GM23338 (cell line): Measurements from ENCODE around the gene TBX19. TPM values are rescaled to one million over a fixed set of nuclear protein-coding genes. Genes with fewer than 3 reads are reported as not detected.

Experiments
- ATAC-seq: fragments of 200-7000 bp; cut with Tn5 transposase; 3 replicates; pipeline ENCODE4 v1.9.1; 2020
- DNase-seq: peaks from one replicate; pipeline ENCODE4 v3.0.0-alpha.2; 2015; ENCODE audit warnings: low spot score
- H2AFZ ChIP-seq: fragments of 200-600 bp; sonication (generic); 2 replicates; pipeline ENCODE4 v1.8.0; 2016; ENCODE audit warnings: antibody characterized with exemption, mild to moderate bottlenecking, moderate library complexity
- H3F3A ChIP-seq: fragments of 200-600 bp; sonication (generic); replicated peaks from 2 replicates; pipeline ENCODE4 v1.8.0; 2017; ENCODE audit warnings: antibody characterized with exemption, mixed run types, low read depth
- H3K27ac ChIP-seq: fragments of 200-600 bp; sonication (generic); 2 replicates; pipeline ENCODE4 v1.6.1; 2016; ENCODE audit warnings: low read depth
- H3K27me3 ChIP-seq: fragments of 200-600 bp; sonication (generic); 2 replicates; pipeline ENCODE4 v1.8.0; 2016; ENCODE audit warnings: mild to moderate bottlenecking, mixed run types, moderate library complexity; ENCODE audit not compliant: insufficient read depth
- H3K36me3 ChIP-seq: fragments of 200-600 bp; sonication (generic); 2 replicates; pipeline ENCODE4 v1.8.0; 2016; ENCODE audit warnings: mild to moderate bottlenecking; ENCODE audit not compliant: insufficient read depth
- H3K4me1 ChIP-seq: fragments of 200-600 bp; sonication (generic); 2 replicates; pipeline ENCODE4 v1.8.0; 2016; ENCODE audit warnings: mild to moderate bottlenecking, moderate library complexity; ENCODE audit not compliant: insufficient read depth
- H3K4me2 ChIP-seq: fragments of 200-600 bp; sonication (generic); 2 replicates; pipeline ENCODE4 v1.7.1; 2017; ENCODE audit warnings: mixed run types
- H3K4me3 ChIP-seq: fragments of 200-600 bp; sonication (generic); 2 replicates; pipeline ENCODE4 v1.6.1; 2016; ENCODE audit warnings: mixed run types
- H3K79me2 ChIP-seq: fragments of 200-600 bp; sonication (generic); replicated peaks from 2 replicates; pipeline ENCODE4 v1.8.0; 2017; ENCODE audit warnings: mild to moderate bottlenecking; ENCODE audit not compliant: insufficient read depth
- H3K9me2 ChIP-seq: fragments of 200-600 bp; sonication (generic); 2 replicates; pipeline ENCODE4 v1.8.0; 2017; ENCODE audit not compliant: insufficient read depth
- H4K20me1 ChIP-seq: fragments of 200-600 bp; sonication (generic); replicated peaks from 2 replicates; pipeline ENCODE4 v1.8.0; 2017; ENCODE audit warnings: mild to moderate bottlenecking; ENCODE audit not compliant: insufficient read depth
- H3K27ac Mint-ChIP-seq: 2 replicates; pipeline ENCODE4 v1.8.0; 2020; ENCODE audit warnings: inconsistent platforms, mild to moderate bottlenecking, moderate library complexity, mixed read lengths
- H3K27me3 Mint-ChIP-seq: 3 replicates; pipeline ENCODE4 v1.8.0; 2022; ENCODE audit warnings: low read depth, mild to moderate bottlenecking, moderate library complexity, mixed read lengths, inconsistent platforms; ENCODE audit not compliant: insufficient read depth, poor library complexity
- H3K36me3 Mint-ChIP-seq: 3 replicates; pipeline ENCODE4 v1.8.0; 2021; ENCODE audit warnings: low read depth, mild to moderate bottlenecking, inconsistent platforms, moderate library complexity, mixed read lengths
- H3K4me1 Mint-ChIP-seq: 3 replicates; pipeline ENCODE4 v1.8.0; 2020; ENCODE audit warnings: mild to moderate bottlenecking, inconsistent platforms, mixed read lengths
- H3K4me3 Mint-ChIP-seq: 3 replicates; pipeline ENCODE4 v1.8.0; 2021; ENCODE audit warnings: moderate library complexity, mild to moderate bottlenecking, inconsistent platforms, mixed read lengths
- H3K9me3 Mint-ChIP-seq: 3 replicates; pipeline ENCODE4 v1.8.0; 2020; ENCODE audit warnings: moderate library complexity, mild to moderate bottlenecking, inconsistent platforms, mixed read lengths
- JUNB ChIP-seq: IDR thresholded peaks from one replicate; pipeline ENCODE4 v1.6.1; 2016; ENCODE audit warnings: antibody characterized with exemption; ENCODE audit not compliant: unreplicated experiment
- NANOG ChIP-seq: IDR thresholded peaks from 2 replicates; pipeline ENCODE4 v1.6.1; 2016; ENCODE audit warnings: antibody characterized with exemption, borderline replicate concordance
- POLR2AphosphoS5 ChIP-seq: IDR thresholded peaks from 2 replicates; pipeline ENCODE4 v1.6.1; 2016; ENCODE audit warnings: antibody characterized with exemption, low read depth
- ZNF114 ChIP-seq: fragments of 250-450 bp; sonication (Bioruptor Pico); IDR thresholded peaks from 2 replicates; pipeline ENCODE4 v1.5.0; 2020; ENCODE audit warnings: mild to moderate bottlenecking, moderate library complexity
- ZNF331 ChIP-seq: fragments of 250-450 bp; sonication (Bioruptor Pico); IDR thresholded peaks from 2 replicates; pipeline ENCODE4 v1.5.0; 2020; ENCODE audit warnings: low read depth, mild to moderate bottlenecking, moderate library complexity
- polyA plus RNA-seq: library from polyadenylated mRNA; unstranded; fragments of >200 nt; fragmentation: Nextera tagmentation; extraction: Ambion mirVana; gene quantifications from 2 replicates; pipeline ENCODE4 v1.2.1, GENCODE V29; 2016
- total RNA-seq: library from RNA; depleted of rRNA; stranded (reverse); fragments of >200 nt; shearing (Covaris generic); gene quantifications from 2 replicates; pipeline ENCODE4 v1.2.3, GENCODE V29; 2014
- TF ChIP-seq, protein P1 (sequence below): fragments of 250-450 bp; sonication (Bioruptor Pico); IDR thresholded peaks from 2 replicates; pipeline ENCODE4 v1.5.0; 2020; ENCODE audit warnings: mild to moderate bottlenecking, moderate library complexity
- TF ChIP-seq, protein P2 (sequence below): IDR thresholded peaks from 2 replicates; pipeline ENCODE4 v1.6.1; 2016; ENCODE audit warnings: antibody characterized with exemption
- TF ChIP-seq, protein P3 (sequence below): IDR thresholded peaks from one replicate; pipeline ENCODE4 v1.6.1; 2018; ENCODE audit warnings: antibody characterized with exemption; ENCODE audit not compliant: unreplicated experiment
- TF ChIP-seq, protein P4 (sequence below), 2 experiments: fragments of 200-600 bp in 1 of 2; sonication (generic) in 1 of 2; conservative IDR thresholded peaks; 2 replicates each; pipeline versions ENCODE4 v1.5.1 to v1.6.1; 2016 to 2017; ENCODE audit warnings: antibody characterized with exemption in 2 of 2, low read depth in 2 of 2, mild to moderate bottlenecking in 2 of 2, moderate library complexity in 1 of 2

The TBX19 gene
- total and polyA plus RNA-seq, 2 experiments from 2014 or later, result 0.76 to 1.1 TPM

DNA sequence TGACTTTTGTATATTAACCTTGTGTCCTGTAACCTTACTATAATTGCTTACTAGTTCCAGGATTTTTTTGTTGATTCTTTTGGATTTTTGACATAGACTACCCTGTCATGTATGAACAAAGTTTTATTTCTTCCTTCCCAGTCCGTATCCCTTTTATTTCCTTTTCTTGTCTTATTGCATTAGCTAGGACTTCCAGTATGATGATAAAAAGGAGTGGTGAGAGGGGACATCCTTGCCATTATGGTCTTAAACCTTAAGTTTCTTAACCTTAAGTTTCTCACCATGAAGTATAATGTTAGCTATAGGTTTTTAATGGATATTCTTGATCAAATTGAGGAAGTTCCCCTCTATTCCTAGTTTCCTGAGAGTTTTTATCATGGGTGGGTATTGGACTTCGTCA, 24.5 kb upstream of the TBX19 start (continued):
- TF ChIP-seq, protein P1, sequence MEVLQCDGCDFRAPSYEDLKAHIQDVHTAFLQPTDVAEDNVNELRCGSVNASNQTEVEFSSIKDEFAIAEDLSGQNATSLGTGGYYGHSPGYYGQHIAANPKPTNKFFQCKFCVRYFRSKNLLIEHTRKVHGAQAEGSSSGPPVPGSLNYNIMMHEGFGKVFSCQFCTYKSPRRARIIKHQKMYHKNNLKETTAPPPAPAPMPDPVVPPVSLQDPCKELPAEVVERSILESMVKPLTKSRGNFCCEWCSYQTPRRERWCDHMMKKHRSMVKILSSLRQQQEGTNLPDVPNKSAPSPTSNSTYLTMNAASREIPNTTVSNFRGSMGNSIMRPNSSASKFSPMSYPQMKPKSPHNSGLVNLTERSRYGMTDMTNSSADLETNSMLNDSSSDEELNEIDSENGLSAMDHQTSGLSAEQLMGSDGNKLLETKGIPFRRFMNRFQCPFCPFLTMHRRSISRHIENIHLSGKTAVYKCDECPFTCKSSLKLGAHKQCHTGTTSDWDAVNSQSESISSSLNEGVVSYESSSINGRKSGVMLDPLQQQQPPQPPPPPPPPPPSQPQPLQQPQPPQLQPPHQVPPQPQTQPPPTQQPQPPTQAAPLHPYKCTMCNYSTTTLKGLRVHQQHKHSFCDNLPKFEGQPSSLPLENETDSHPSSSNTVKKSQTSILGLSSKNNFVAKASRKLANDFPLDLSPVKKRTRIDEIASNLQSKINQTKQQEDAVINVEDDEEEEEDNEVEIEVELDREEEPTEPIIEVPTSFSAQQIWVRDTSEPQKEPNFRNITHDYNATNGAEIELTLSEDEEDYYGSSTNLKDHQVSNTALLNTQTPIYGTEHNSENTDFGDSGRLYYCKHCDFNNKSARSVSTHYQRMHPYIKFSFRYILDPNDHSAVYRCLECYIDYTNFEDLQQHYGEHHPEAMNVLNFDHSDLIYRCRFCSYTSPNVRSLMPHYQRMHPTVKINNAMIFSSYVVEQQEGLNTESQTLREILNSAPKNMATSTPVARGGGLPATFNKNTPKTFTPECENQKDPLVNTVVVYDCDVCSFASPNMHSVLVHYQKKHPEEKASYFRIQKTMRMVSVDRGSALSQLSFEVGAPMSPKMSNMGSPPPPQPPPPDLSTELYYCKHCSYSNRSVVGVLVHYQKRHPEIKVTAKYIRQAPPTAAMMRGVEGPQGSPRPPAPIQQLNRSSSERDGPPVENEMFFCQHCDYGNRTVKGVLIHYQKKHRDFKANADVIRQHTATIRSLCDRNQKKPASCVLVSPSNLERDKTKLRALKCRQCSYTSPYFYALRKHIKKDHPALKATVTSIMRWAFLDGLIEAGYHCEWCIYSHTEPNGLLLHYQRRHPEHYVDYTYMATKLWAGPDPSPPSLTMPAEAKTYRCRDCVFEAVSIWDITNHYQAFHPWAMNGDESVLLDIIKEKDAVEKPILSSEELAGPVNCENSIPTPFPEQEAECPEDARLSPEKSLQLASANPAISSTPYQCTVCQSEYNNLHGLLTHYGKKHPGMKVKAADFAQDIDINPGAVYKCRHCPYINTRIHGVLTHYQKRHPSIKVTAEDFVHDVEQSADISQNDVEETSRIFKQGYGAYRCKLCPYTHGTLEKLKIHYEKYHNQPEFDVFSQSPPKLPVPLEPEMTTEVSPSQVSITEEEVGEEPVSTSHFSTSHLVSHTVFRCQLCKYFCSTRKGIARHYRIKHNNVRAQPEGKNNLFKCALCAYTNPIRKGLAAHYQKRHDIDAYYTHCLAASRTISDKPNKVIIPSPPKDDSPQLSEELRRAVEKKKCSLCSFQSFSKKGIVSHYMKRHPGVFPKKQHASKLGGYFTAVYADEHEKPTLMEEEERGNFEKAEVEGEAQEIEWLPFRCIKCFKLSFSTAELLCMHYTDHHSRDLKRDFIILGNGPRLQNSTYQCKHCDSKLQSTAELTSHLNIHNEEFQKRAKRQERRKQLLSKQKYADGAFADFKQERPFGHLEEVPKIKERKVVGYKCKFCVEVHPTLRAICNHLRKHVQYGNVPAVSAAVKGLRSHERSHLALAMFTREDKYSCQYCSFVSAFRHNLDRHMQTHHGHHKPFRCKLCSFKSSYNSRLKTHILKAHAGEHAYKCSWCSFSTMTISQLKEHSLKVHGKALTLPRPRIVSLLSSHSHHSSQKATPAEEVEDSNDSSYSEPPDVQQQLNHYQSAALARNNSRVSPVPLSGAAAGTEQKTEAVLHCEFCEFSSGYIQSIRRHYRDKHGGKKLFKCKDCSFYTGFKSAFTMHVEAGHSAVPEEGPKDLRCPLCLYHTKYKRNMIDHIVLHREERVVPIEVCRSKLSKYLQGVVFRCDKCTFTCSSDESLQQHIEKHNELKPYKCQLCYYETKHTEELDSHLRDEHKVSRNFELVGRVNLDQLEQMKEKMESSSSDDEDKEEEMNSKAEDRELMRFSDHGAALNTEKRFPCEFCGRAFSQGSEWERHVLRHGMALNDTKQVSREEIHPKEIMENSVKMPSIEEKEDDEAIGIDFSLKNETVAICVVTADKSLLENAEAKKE (CRISPR knock-in tag), result no peak
- TF ChIP-seq NANOG, result no peak
- TF ChIP-seq, protein P2, sequence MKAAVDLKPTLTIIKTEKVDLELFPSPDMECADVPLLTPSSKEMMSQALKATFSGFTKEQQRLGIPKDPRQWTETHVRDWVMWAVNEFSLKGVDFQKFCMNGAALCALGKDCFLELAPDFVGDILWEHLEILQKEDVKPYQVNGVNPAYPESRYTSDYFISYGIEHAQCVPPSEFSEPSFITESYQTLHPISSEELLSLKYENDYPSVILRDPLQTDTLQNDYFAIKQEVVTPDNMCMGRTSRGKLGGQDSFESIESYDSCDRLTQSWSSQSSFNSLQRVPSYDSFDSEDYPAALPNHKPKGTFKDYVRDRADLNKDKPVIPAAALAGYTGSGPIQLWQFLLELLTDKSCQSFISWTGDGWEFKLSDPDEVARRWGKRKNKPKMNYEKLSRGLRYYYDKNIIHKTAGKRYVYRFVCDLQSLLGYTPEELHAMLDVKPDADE, result no peak

DNA sequence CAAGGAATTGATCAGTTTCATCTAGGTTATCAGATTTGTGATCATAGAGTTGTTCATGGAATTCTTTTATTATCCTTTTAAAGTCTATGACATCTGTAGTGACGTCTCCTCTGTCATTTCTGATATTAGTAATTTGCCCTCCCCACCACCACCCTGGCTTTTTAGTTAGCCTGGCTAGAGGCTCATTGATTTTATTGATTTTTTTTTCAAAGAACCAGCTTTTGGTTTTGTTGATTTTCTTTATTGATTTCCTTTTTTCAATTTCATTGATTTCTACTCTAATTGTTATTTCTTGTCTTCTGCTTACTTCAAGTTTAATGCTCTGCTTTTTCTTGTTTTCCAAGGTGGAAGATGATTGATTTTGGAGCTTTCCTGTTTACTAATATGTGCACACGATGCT, 23.3 kb upstream of the TBX19 start:
- no peak overlapping the region for H3K27ac Mint-ChIP-seq
- TF ChIP-seq, protein P3, sequence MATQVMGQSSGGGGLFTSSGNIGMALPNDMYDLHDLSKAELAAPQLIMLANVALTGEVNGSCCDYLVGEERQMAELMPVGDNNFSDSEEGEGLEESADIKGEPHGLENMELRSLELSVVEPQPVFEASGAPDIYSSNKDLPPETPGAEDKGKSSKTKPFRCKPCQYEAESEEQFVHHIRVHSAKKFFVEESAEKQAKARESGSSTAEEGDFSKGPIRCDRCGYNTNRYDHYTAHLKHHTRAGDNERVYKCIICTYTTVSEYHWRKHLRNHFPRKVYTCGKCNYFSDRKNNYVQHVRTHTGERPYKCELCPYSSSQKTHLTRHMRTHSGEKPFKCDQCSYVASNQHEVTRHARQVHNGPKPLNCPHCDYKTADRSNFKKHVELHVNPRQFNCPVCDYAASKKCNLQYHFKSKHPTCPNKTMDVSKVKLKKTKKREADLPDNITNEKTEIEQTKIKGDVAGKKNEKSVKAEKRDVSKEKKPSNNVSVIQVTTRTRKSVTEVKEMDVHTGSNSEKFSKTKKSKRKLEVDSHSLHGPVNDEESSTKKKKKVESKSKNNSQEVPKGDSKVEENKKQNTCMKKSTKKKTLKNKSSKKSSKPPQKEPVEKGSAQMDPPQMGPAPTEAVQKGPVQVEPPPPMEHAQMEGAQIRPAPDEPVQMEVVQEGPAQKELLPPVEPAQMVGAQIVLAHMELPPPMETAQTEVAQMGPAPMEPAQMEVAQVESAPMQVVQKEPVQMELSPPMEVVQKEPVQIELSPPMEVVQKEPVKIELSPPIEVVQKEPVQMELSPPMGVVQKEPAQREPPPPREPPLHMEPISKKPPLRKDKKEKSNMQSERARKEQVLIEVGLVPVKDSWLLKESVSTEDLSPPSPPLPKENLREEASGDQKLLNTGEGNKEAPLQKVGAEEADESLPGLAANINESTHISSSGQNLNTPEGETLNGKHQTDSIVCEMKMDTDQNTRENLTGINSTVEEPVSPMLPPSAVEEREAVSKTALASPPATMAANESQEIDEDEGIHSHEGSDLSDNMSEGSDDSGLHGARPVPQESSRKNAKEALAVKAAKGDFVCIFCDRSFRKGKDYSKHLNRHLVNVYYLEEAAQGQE, result no peak
- no peak for TF ChIP-seq ZNF331 (CRISPR knock-in tag)
- no peak for TF ChIP-seq POLR2AphosphoS5
- no peak for TF ChIP-seq JUNB
- TF ChIP-seq, protein P2, result no peak
- no peak for TF ChIP-seq NANOG
- TF ChIP-seq, protein P4, sequence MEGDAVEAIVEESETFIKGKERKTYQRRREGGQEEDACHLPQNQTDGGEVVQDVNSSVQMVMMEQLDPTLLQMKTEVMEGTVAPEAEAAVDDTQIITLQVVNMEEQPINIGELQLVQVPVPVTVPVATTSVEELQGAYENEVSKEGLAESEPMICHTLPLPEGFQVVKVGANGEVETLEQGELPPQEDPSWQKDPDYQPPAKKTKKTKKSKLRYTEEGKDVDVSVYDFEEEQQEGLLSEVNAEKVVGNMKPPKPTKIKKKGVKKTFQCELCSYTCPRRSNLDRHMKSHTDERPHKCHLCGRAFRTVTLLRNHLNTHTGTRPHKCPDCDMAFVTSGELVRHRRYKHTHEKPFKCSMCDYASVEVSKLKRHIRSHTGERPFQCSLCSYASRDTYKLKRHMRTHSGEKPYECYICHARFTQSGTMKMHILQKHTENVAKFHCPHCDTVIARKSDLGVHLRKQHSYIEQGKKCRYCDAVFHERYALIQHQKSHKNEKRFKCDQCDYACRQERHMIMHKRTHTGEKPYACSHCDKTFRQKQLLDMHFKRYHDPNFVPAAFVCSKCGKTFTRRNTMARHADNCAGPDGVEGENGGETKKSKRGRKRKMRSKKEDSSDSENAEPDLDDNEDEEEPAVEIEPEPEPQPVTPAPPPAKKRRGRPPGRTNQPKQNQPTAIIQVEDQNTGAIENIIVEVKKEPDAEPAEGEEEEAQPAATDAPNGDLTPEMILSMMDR (conservative IDR thresholded peaks at IDR 0.05; ENCODE audit: low read depth in 2 of 2), result no peak
- TF ChIP-seq ZNF114 (CRISPR knock-in tag), result no peak

More for the DNA sequence above, 23.3 kb upstream of the TBX19 start:
- H2AFZ ChIP-seq, result no peak overlapping the region
- Mint-ChIP-seq H3K9me3 (peaks cover 32% of the 10 kb centered on the region), H3K27me3 (peaks cover 2% of the 10 kb centered on the region), H3K4me3 (no peak overlapping the region), H3K4me1 (peaks cover 24% of the 10 kb centered on the region), H3K36me3 (peaks cover 46% of the 10 kb centered on the region)
- H3K27me3 ChIP-seq, result no peaks in the 10 kb centered on the region
- H3K36me3 ChIP-seq, result peaks cover 19% of the 10 kb centered on the region; the same call in 1 of the 2 replicates
- H3K4me2 ChIP-seq, result no peak overlapping the region
- H3K4me3 ChIP-seq, result no peak overlapping the region
- 0 out of 2 replicates have a peak, but pooled peaks cover 5% of the 10 kb centered on the region for H3K9me2 ChIP-seq
- H3K79me2 ChIP-seq, result 0 out of 2 replicates have a peak, but pooled peaks cover 4% of the 10 kb centered on the region
- H3K27ac ChIP-seq, result no peak overlapping the region
- no peaks in the 10 kb centered on the region for H3F3A ChIP-seq
- peaks cover 17% of the 10 kb centered on the region for H3K4me1 ChIP-seq
- ATAC-seq, result no peak
- DNase-seq, result no peak
- no peaks in the 10 kb centered on the region for H4K20me1 ChIP-seq
